H9 (cell line): Measurements from ENCODE around the gene FANCE. TPM values are rescaled to one million over a fixed set of nuclear protein-coding genes. Genes with fewer than 3 reads are reported as not detected.
A peak's percentile ranks its signal among the peaks of the same experiment; 100 is the strongest.

ENCODE experiments used
- DNase-seq: peaks from one replicate; pipeline ENCODE4 v3.0.0-alpha.2; 2017
- H2AFZ ChIP-seq: one replicate; pipeline ENCODE4 v1.6.1; 2013; ENCODE audit warnings: mild to moderate bottlenecking, low read length, control low read depth, moderate library complexity
- H2AK5ac ChIP-seq: 2 replicates; pipeline ENCODE4 v1.6.1; 2013; ENCODE audit warnings: low read length, control low read depth, mixed read lengths; ENCODE audit not compliant: insufficient read length
- H2BK120ac ChIP-seq: one replicate; pipeline ENCODE4 v1.6.1; 2013; ENCODE audit warnings: low read depth, mild to moderate bottlenecking, low read length, control low read depth, inconsistent platforms; ENCODE audit not compliant: poor library complexity, severe bottlenecking
- H2BK12ac ChIP-seq: 2 replicates; pipeline ENCODE4 v1.6.1; 2013; ENCODE audit warnings: low read length, control low read depth, mixed read lengths, low read depth; ENCODE audit not compliant: insufficient read length
- H2BK15ac ChIP-seq: 2 replicates; pipeline ENCODE4 v1.6.1; 2013; ENCODE audit warnings: low read depth, low read length, control low read depth
- H2BK20ac ChIP-seq: one replicate; pipeline ENCODE4 v1.6.1; 2013; ENCODE audit warnings: low read depth, mild to moderate bottlenecking, low read length, control low read depth, inconsistent platforms; ENCODE audit not compliant: poor library complexity, severe bottlenecking
- H2BK5ac ChIP-seq: 2 replicates; pipeline ENCODE4 v1.6.1; 2013; ENCODE audit warnings: low read length, control low read depth, mixed read lengths; ENCODE audit not compliant: insufficient read length
- H3K14ac ChIP-seq: 2 replicates; pipeline ENCODE4 v1.6.1; 2013; ENCODE audit warnings: low read length, control low read depth; ENCODE audit not compliant: insufficient read depth
- H3K18ac ChIP-seq: 2 replicates; pipeline ENCODE4 v1.6.1; 2013; ENCODE audit warnings: low read depth, mild to moderate bottlenecking, mixed read lengths, low read length, control low read depth; ENCODE audit not compliant: insufficient read length
- H3K23ac ChIP-seq: 2 replicates; pipeline ENCODE4 v1.6.1; 2013; ENCODE audit warnings: low read length, control low read depth, mixed read lengths, low read depth; ENCODE audit not compliant: insufficient read length
- H3K23me2 ChIP-seq: 2 replicates; pipeline ENCODE4 v1.6.1; 2013; ENCODE audit warnings: low read depth, mild to moderate bottlenecking, mixed read lengths, low read length, control low read depth; ENCODE audit not compliant: insufficient read length, poor library complexity, severe bottlenecking
- H3K27ac ChIP-seq: 2 replicates; pipeline ENCODE4 v1.5.1; 2013; ENCODE audit warnings: low read length, control low read depth, mixed read lengths, low read depth; ENCODE audit not compliant: insufficient read length
- H3K27me3 ChIP-seq: 2 replicates; pipeline ENCODE4 v1.6.1; 2013; ENCODE audit warnings: low read length, control low read depth, inconsistent platforms; ENCODE audit not compliant: insufficient read depth
- H3K4ac ChIP-seq: 2 replicates; pipeline ENCODE4 v1.6.1; 2013; ENCODE audit warnings: low read depth, mild to moderate bottlenecking, control low read depth, inconsistent platforms, low read length, moderate library complexity
- H3K4me1 ChIP-seq: 2 replicates; pipeline ENCODE4 v1.6.1; 2013; ENCODE audit warnings: low read length, control low read depth, inconsistent platforms; ENCODE audit not compliant: insufficient read depth
- H3K4me2 ChIP-seq: 2 replicates; pipeline ENCODE4 v1.6.1; 2013; ENCODE audit warnings: low read length, control low read depth, mixed read lengths; ENCODE audit not compliant: insufficient read length, insufficient read depth
- H3K56ac ChIP-seq: 2 replicates; pipeline ENCODE4 v1.6.1; 2013; ENCODE audit warnings: low read depth, mild to moderate bottlenecking, mixed read lengths, low read length, control low read depth; ENCODE audit not compliant: insufficient read length
- H3K79me1 ChIP-seq: 2 replicates; pipeline ENCODE4 v1.6.1; 2013; ENCODE audit warnings: low read depth, mild to moderate bottlenecking, moderate library complexity, low read length, control low read depth, inconsistent platforms; ENCODE audit not compliant: insufficient read depth, poor library complexity, severe bottlenecking
- H3K79me2 ChIP-seq: 2 replicates; pipeline ENCODE4 v1.6.1; 2013; ENCODE audit warnings: low read length, control low read depth, inconsistent platforms; ENCODE audit not compliant: insufficient read depth
- H3K9ac ChIP-seq: 2 replicates; pipeline ENCODE4 v1.6.1; 2013; ENCODE audit warnings: low read length, control low read depth, mixed read lengths; ENCODE audit not compliant: insufficient read length; ENCODE audit errors: extremely low read depth
- H3K9me3 ChIP-seq: one replicate; pipeline ENCODE4 v1.6.1; 2013; ENCODE audit warnings: low read depth, low read length, inconsistent platforms; ENCODE audit not compliant: control insufficient read depth
- H3T11ph ChIP-seq: one replicate; pipeline ENCODE4 v1.6.1; 2013; ENCODE audit warnings: mild to moderate bottlenecking, low read length, control low read depth, inconsistent platforms
- H4K20me1 ChIP-seq: one replicate; pipeline ENCODE4 v1.6.1; 2013; ENCODE audit not compliant: control insufficient read depth, insufficient read length, insufficient read depth
- H4K5ac ChIP-seq: 2 replicates; pipeline ENCODE4 v1.6.1; 2013; ENCODE audit warnings: low read depth, mild to moderate bottlenecking, mixed read lengths, low read length, control low read depth; ENCODE audit not compliant: insufficient read length
- H4K8ac ChIP-seq: replicated peaks from 2 replicates; pipeline ENCODE4 v1.6.1; 2013; ENCODE audit warnings: low read length, control low read depth, mixed read lengths, low read depth; ENCODE audit not compliant: insufficient read length
- H4K91ac ChIP-seq: 2 replicates; pipeline ENCODE4 v1.6.1; 2013; ENCODE audit warnings: low read depth, mild to moderate bottlenecking, moderate library complexity, mixed read lengths, low read length, control low read depth; ENCODE audit not compliant: insufficient read length
- H3K27ac Mint-ChIP-seq, 3 experiments: 2 replicates in 2 of 3; 3 replicates in 1 of 3; pipeline ENCODE4 v1.8.0; 2020 to 2021; ENCODE audit warnings: mixed read lengths in 3 of 3, mild to moderate bottlenecking in 1 of 3, moderate library complexity in 1 of 3
- H3K27me3 Mint-ChIP-seq: 2 replicates; pipeline ENCODE4 v1.8.0; 2021; ENCODE audit warnings: low read depth, mild to moderate bottlenecking, moderate library complexity, mixed read lengths
- H3K36me3 Mint-ChIP-seq, 3 experiments: 2 replicates in 2 of 3; 3 replicates in 1 of 3; pipeline ENCODE4 v1.8.0; 2020 to 2021; ENCODE audit warnings: low read depth in 3 of 3, mixed read lengths in 3 of 3; ENCODE audit not compliant: insufficient read depth in 1 of 3
- H3K4me1 Mint-ChIP-seq, 2 experiments: 2 replicates each; pipeline ENCODE4 v1.8.0; 2020; ENCODE audit warnings: mixed read lengths in 2 of 2
- H3K4me3 Mint-ChIP-seq, 2 experiments: 2 replicates in 1 of 2; 3 replicates in 1 of 2; pipeline ENCODE4 v1.8.0; 2020 to 2021; ENCODE audit warnings: mild to moderate bottlenecking in 2 of 2, mixed read lengths in 2 of 2, moderate library complexity in 1 of 2
- H3K9me3 Mint-ChIP-seq, 2 experiments: 2 replicates in 1 of 2; 3 replicates in 1 of 2; pipeline ENCODE4 v1.8.0; 2020; ENCODE audit warnings: mild to moderate bottlenecking in 2 of 2, mixed read lengths in 2 of 2, moderate library complexity in 1 of 2
- CTCF ChIP-seq: fragments of 200-600 bp; sonication (generic); conservative IDR thresholded peaks from 3 replicates; pipeline ENCODE4 v1.8.0; 2021; ENCODE audit warnings: antibody characterized with exemption, mild to moderate bottlenecking
- WGBS: extraction: QIAGEN DNeasy Blood & Tissue Kit; methylation state at CpG from one replicate; pipeline ENCODE4 v1.1.7; 2013; ENCODE audit warnings: missing lambda C conversion rate, low lambda C conversion rate, mixed read lengths; ENCODE audit not compliant: insufficient read length; ENCODE audit errors: extremely low coverage; 5-methylcytosine and 5-hydroxymethylcytosine counted together
- total RNA-seq: library from RNA; stranded (reverse); gene quantifications from 2 replicates; pipeline ENCODE4 v1.2.1, GENCODE V29; 2021

The FANCE gene
- total RNA-seq, 1 experiment from 2014 or later: 8.4 TPM

GRCh38 chr6:35469751-35470662, 17.9 kb downstream of the FANCE start:
- H3K27ac ChIP-seq: no peak overlapping the region
- WGBS: no CpG with 5 or more reads among the region's 18 CpGs
- no peak overlapping the region for H4K5ac ChIP-seq
- Mint-ChIP-seq H3K4me3 (peak overlapping the region; percentile 91 to 98), H3K4me1 (peaks cover 30 to 43% of the 10 kb centered on the region in 2 experiments), H3K9me3 (peaks cover 6 to 7% of the 10 kb centered on the region in 2 experiments; a peak in 4 of 5 replicates), H3K36me3 (peaks cover 38 to 73% (median 70%) of the 10 kb centered on the region in 3 experiments), H3K27ac (peak overlapping the region; percentile 93 to 99 (median 95)), H3K27me3 (peaks cover 6% of the 10 kb centered on the region)
- no peak overlapping the region for H2BK120ac ChIP-seq
- H4K20me1 ChIP-seq: no peaks in the 10 kb centered on the region
- H3K56ac ChIP-seq: no peak overlapping the region
- no peak for DNase-seq
- H2BK12ac ChIP-seq: no peak overlapping the region
- H2BK20ac ChIP-seq: no peak overlapping the region
- peaks cover 3% of the 10 kb centered on the region for H3K79me1 ChIP-seq
- no peak overlapping the region for H3T11ph ChIP-seq
- peaks cover 15% of the 10 kb centered on the region for H3K23me2 ChIP-seq
- H2BK5ac ChIP-seq: no peak overlapping the region
- no peak overlapping the region; the same call in 1 of the 2 replicates for H3K14ac ChIP-seq
- peaks cover 19% of the 10 kb centered on the region; the same call in 1 of the 2 replicates for H3K79me2 ChIP-seq
- no peak overlapping the region for H3K4ac ChIP-seq
- H3K27me3 ChIP-seq: no peaks in the 10 kb centered on the region
- no peaks in the 10 kb centered on the region for H3K9me3 ChIP-seq
- H3K4me1 ChIP-seq: peaks cover 3% of the 10 kb centered on the region; the same call in 1 of the 2 replicates
- TF ChIP-seq CTCF: no peak
- peak overlapping the region; percentile 93 for H3K9ac ChIP-seq
- H2AFZ ChIP-seq: no peak overlapping the region
- no peak overlapping the region for H3K18ac ChIP-seq
- H4K8ac ChIP-seq: no peak overlapping the region
- H3K23ac ChIP-seq: no peak overlapping the region
- H2AK5ac ChIP-seq: no peak overlapping the region
- H3K4me2 ChIP-seq: peak overlapping the region; percentile 95
- no peak overlapping the region for H4K91ac ChIP-seq
- no peak overlapping the region for H2BK15ac ChIP-seq
